HK-2 (cell line): Measurements from ENCODE around the gene LRATD1.
A peak's percentile ranks its signal among the peaks of the same experiment; 100 is the strongest.
"Not testable (repeated sequence)": the region's sequence is repeated elsewhere in the genome, so short reads cannot be mapped to it uniquely, and the experiment has no call there.

Source experiments
- DNase-seq: peaks from one replicate; pipeline ENCODE4 v3.0.0-alpha.2; 2018; ENCODE audit not compliant: unreplicated experiment

The LRATD1 gene

GRCh38 chr2:14632133-14632936 lies at the start of gene LRATD1:
TSS of gene LRATD1 (plus strand) at chr2:14632717. CDS start at chr2:14633980, 1,263 bp downstream.
- peak; percentile 66 for DNase-seq

- no peak for DNase-seq
Observed at GRCh38 chr2:14583059-14583458, 49.5 kb upstream of the LRATD1 start.

- no peak for DNase-seq
Observed at GRCh38 chr2:14583802-14584201, 48.7 kb upstream of the LRATD1 start.

GRCh38 chr2:14587119-14587518 lies 45.4 kb upstream of the LRATD1 start:
- DNase-seq = no peak

GRCh38 chr2:14601156-14601770 lies 31.3 kb upstream of the LRATD1 start:
- DNase-seq = no peak

GRCh38 chr2:14602309-14602708 lies 30.2 kb upstream of the LRATD1 start:
- DNase-seq = no peak

- DNase-seq = no peak
Observed at GRCh38 chr2:14603676-14604075, 28.8 kb upstream of the LRATD1 start.

- DNase-seq = no peak
Observed at GRCh38 chr2:14608245-14608644, 24.3 kb upstream of the LRATD1 start.

GRCh38 chr2:14614017-14614416 lies 18.5 kb upstream of the LRATD1 start:
- DNase-seq = no peak

- DNase-seq = no peak
Observed at GRCh38 chr2:14615121-14615520, 17.4 kb upstream of the LRATD1 start.

- DNase-seq = no peak
Observed at GRCh38 chr2:14615760-14616159, 16.8 kb upstream of the LRATD1 start.

- no peak for DNase-seq
Observed at GRCh38 chr2:14616342-14616741, 16.2 kb upstream of the LRATD1 start.

- DNase-seq = no peak
Observed at GRCh38 chr2:14616950-14617349, 15.6 kb upstream of the LRATD1 start.

GRCh38 chr2:14619441-14619840 lies 13.1 kb upstream of the LRATD1 start:
- DNase-seq = no peak

GRCh38 chr2:14621114-14621513 lies 11.4 kb upstream of the LRATD1 start:
- DNase-seq = no peak

- DNase-seq = no peak
Observed at GRCh38 chr2:14621906-14622549, 10.5 kb upstream of the LRATD1 start.

GRCh38 chr2:14622550-14622939 lies 10.0 kb upstream of the LRATD1 start:
- DNase-seq = not testable (repeated sequence)

- DNase-seq = no peak
Observed at GRCh38 chr2:14623237-14623636, 9.3 kb upstream of the LRATD1 start.

GRCh38 chr2:14626873-14627272 lies 5.6 kb upstream of the LRATD1 start:
- DNase-seq = no peak

GRCh38 chr2:14628901-14629300 lies 3.6 kb upstream of the LRATD1 start:
- DNase-seq = no peak

- DNase-seq = no peak
Observed at GRCh38 chr2:14631406-14632040, 994 bp upstream of the LRATD1 start.

- no peak for DNase-seq
Observed at GRCh38 chr2:14633061-14633460, 544 bp downstream of the LRATD1 start.
